Globus pallidus (tissue), 1 donor: Measurements from ENCODE around the gene PDLIM7.
A peak's percentile ranks its signal among the peaks of the same experiment; 100 is the strongest.

Experiments
- DNase-seq: peaks from one replicate; pipeline ENCODE4 v3.0.0-alpha.2; 2015; ENCODE audit warnings: low spot score

PDLIM7 gene

GRCh38 chr5:177507596-177508220, 10.3 kb upstream of the PDLIM7 start:
- no peak for DNase-seq

- DNase-seq: no peak
These were observed 9.8 kb upstream of the PDLIM7 start for GRCh38 chr5:177507165-177507564.

GRCh38 chr5:177505075-177505474, 7.7 kb upstream of the PDLIM7 start:
- no peak for DNase-seq

- DNase-seq: no peak
These were observed 7.0 kb upstream of the PDLIM7 start for GRCh38 chr5:177504086-177505056.

GRCh38 chr5:177503351-177504085, 6.1 kb upstream of the PDLIM7 start:
- DNase-seq: no peak

GRCh38 chr5:177502886-177503285, 5.5 kb upstream of the PDLIM7 start:
- DNase-seq: no peak

- DNase-seq: no peak
These were observed 4.7 kb upstream of the PDLIM7 start for GRCh38 chr5:177501874-177502678.

GRCh38 chr5:177500685-177501522, 3.5 kb upstream of the PDLIM7 start:
- peak; percentile 74 for DNase-seq

- DNase-seq: no peak
These were observed 2.4 kb upstream of the PDLIM7 start for GRCh38 chr5:177499842-177500241.

- no peak for DNase-seq
These were observed 796 bp upstream of the PDLIM7 start for GRCh38 chr5:177498013-177498787.

- DNase-seq: no peak
These were observed 595 bp downstream of the PDLIM7 start for GRCh38 chr5:177496727-177497291.

GRCh38 chr5:177496070-177496726, 1.2 kb downstream of the PDLIM7 start:
- no peak for DNase-seq

GRCh38 chr5:177495243-177496060, 2.0 kb downstream of the PDLIM7 start:
- DNase-seq: no peak

- no peak for DNase-seq
These were observed 2.8 kb downstream of the PDLIM7 start for GRCh38 chr5:177494346-177495195.

- DNase-seq: no peak
These were observed 3.5 kb downstream of the PDLIM7 start for GRCh38 chr5:177493795-177494345.

- DNase-seq: no peak
These were observed 4.6 kb downstream of the PDLIM7 start for GRCh38 chr5:177492841-177493240.
